GM15510 (cell line): ENCODE results near the gene CLCN5.

ENCODE experiments used
- POLR2A ChIP-seq: IDR thresholded peaks from 3 replicates; pipeline ENCODE4 v1.6.1; 2011; ENCODE audit warnings: borderline replicate concordance; ENCODE audit not compliant: insufficient read length; ENCODE audit errors: extremely low read depth

CLCN5 gene

DNA sequence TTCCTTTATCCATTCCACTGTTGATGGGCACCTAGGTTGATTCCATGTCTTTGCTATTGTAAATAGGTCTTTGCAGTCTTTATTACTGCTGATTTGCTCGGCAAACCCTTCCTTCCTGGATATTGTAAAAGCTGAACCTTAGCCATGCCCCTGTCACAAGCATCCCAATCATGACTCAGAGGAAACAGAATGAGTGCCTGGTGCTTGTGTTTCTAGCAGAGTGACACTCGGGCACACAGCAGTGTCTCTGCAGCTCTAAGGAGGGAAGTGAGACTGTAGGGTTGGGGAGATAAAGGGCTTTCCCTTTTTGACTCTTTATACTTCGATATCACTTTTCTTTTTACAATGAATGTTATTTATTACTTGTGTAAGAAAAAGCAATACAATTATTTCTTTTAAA, 195.1 kb downstream of the CLCN5 start:
- no peak for TF ChIP-seq POLR2A

DNA sequence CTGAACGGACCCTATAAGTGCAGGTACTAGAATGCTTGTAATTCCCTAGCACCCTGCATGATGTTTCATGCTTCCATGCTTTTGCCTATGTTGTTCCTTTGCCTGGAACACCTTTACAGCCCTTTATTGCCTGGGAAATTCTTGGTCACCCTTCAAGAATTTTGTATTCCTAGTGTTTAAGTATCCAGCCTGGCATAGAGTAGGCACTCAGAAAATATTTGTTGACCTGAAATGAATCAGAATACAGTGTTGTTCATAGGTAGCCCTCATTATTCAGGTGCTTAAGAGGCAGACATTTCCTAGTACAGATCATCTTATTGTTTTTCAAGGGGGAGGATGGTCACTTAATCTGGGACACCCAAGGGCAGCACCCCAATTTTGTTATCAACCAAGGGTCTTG, 203.1 kb downstream of the CLCN5 start:
- TF ChIP-seq POLR2A, result no peak

DNA sequence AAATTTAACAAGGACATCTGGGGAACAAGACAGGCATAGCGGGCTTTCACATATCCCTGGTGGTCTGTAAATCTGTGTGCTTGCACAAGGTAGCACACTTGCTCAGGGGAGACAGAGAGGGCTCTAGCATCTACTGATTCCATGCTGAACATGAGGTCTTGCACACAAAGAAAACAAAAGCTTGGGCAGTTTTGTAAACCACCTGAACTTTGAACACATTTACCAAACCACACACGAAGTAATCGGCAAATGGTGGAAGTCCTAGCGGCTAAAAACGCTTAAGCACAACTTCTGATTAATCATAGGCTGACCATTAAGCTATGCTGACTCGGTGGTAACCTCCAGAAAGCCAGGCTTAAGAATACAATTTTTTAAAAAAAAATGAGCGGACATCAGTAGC, 225.6 kb downstream of the CLCN5 start:
- TF ChIP-seq POLR2A, result no peak
